Omental fat pad (tissue), 4 donors: ENCODE measurements around the gene ARL11. TPM values are rescaled to one million over a fixed set of nuclear protein-coding genes. Genes with fewer than 3 reads are reported as not detected.

Source experiments
- ATAC-seq: fragments of 150-250 bp; one replicate; pipeline ENCODE4 v1.9.1; 2016; ENCODE audit warnings: mild to moderate bottlenecking, moderate library complexity; ENCODE audit not compliant: low FRiP score
- DNase-seq: peaks from one replicate; pipeline ENCODE4 v3.0.0-alpha.2; 2019; ENCODE audit warnings: low spot score
- total RNA-seq, 4 donors: library from RNA; depleted of rRNA; stranded (reverse); fragments of >200 nt; gene quantifications; one replicate each; pipeline ENCODE4 v1.1.0, GENCODE V29; 2016
- TF ChIP-seq, protein P1 (sequence below), 3 donors: fragments of 450-650 bp; IDR thresholded peaks; one replicate each; pipeline ENCODE4 v1.5.1; 2016 to 2017; ENCODE audit warnings: antibody characterized with exemption in 3 of 3, mild to moderate bottlenecking in 3 of 3, moderate library complexity in 2 of 3

The ARL11 gene
- total RNA-seq, 4 donors from 2014 or later, result 0.93 to 4.9 (median 1.6) TPM

DNA sequence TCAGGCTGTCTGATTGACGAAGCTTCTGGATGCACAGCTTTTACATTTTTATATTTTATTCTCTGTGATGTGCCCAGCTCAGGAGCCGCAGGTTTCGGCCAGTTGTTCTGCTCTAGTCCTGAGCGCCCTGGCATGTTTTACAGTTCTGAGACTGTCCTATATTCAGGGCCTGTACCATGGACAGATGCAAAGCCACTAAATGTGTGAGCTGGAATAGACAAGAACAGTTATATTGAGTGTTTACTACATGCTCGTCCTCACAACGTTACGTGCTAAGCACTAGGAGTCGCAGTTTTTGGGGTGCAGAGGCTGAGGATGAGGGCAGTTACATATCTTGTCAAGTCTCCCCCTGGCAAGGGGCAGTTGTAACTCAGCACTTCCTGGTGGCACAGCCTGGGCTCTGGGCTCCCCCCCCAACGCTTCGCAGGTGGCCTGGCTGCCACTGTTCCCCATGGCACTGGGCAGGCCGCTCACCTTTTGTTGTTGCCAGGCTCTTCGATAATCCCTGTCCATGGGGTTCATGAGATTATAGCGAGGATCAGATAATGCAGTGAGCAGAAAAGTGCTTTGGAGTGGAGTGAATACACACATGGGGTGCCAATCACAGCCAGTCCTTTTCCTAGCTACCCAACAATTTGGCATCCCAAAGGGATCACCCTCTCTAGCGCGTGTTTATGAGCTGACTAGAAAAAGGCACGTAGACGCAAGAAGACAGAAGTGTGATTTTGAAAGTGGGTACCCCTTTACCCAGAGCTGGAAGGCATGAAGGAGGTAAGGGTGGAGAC lies 23.5 kb downstream of the ARL11 start:
- ATAC-seq (no peak), DNase-seq (no peak)
- TF ChIP-seq, protein P1, sequence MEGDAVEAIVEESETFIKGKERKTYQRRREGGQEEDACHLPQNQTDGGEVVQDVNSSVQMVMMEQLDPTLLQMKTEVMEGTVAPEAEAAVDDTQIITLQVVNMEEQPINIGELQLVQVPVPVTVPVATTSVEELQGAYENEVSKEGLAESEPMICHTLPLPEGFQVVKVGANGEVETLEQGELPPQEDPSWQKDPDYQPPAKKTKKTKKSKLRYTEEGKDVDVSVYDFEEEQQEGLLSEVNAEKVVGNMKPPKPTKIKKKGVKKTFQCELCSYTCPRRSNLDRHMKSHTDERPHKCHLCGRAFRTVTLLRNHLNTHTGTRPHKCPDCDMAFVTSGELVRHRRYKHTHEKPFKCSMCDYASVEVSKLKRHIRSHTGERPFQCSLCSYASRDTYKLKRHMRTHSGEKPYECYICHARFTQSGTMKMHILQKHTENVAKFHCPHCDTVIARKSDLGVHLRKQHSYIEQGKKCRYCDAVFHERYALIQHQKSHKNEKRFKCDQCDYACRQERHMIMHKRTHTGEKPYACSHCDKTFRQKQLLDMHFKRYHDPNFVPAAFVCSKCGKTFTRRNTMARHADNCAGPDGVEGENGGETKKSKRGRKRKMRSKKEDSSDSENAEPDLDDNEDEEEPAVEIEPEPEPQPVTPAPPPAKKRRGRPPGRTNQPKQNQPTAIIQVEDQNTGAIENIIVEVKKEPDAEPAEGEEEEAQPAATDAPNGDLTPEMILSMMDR (IDR thresholded peaks at IDR 0.05), result no peak

GRCh38 chr13:49652355-49653305 lies 24.3 kb downstream of the ARL11 start:
- ATAC-seq (no peak), DNase-seq (no peak)
- TF ChIP-seq, protein P1 (IDR thresholded peaks at IDR 0.05), result no peak

DNA sequence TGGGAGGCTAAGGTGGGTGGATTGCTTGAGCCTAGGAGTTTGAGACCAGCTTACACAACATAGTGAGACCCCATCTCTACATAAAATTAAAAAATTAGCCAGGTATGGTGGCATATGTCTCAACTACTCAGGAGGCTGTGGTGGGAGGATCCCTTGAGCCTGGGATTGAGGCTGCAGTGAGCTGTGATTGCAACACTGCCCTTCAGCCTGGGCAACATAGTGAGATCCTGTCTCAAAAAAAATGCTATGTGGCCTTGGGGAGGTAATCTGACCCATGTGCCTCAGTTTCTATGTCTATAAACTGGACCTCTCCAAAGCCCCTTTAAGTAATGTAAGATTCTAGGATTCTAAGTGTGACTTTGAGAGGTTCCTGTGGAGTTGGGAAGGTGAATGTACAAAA lies 25.2 kb downstream of the ARL11 start:
- no peak for DNase-seq
- TF ChIP-seq, protein P1 (IDR thresholded peaks at IDR 0.05), result no peak
- ATAC-seq, result no peak

- TF ChIP-seq, protein P1 (IDR thresholded peaks at IDR 0.05), result no peak
- ATAC-seq (no peak), DNase-seq (no peak)
Measured at GRCh38 chr13:49654011-49654410, 25.7 kb downstream of the ARL11 start.

DNA sequence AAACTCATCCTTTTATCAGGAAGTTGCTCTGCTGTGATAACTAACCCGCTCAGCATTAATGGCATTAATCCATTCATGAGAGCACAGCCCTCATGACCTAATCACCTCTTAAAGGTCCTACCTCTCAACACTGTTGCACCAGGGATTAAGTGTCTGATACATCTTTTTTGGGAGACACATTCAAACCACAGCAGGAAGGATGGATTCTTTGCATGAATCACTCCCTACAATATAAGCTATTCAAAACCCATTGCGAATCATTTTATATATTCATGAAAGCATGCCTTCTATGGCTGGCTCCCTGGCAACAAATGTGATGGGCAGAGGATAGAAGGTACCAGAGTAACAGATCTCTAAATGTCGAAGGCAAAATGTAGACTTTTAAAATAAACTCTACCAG lies 27.6 kb downstream of the ARL11 start:
- DNase-seq (no peak), ATAC-seq (no peak)
- TF ChIP-seq, protein P1 (IDR thresholded peaks at IDR 0.05), result no peak

GRCh38 chr13:49657241-49657641 lies 28.9 kb downstream of the ARL11 start:
- DNase-seq, result no peak
- ATAC-seq, result no peak
- TF ChIP-seq, protein P1 (IDR thresholded peaks at IDR 0.05), result no peak
